IMR-90 (cell line): ENCODE results near the gene FRMD5. TPM values are rescaled to one million over a fixed set of nuclear protein-coding genes. Genes with fewer than 3 reads are reported as not detected.

ENCODE experiments used
- ATAC-seq: fragments of 200-7000 bp; cut with Tn5 transposase; 2 replicates; pipeline ENCODE4 v1.9.1; 2020; ENCODE audit warnings: low read depth, mild to moderate bottlenecking, moderate library complexity
- BruUV-seq: library from RNA; stranded (reverse); fragments of 400-500 nt; replicated peaks from 2 replicates; lab custom pipeline; 2021; lab: Mats Ljungman, UMichigan
- CTCF ChIA-PET: fragments of 300-600 bp; formaldehyde crosslinking; extraction: SDS; loops from one replicate; lab custom pipeline; 2021; ENCODE audit warnings: antibody characterized with exemption; lab: Yijun Ruan, JAX
- POLR2A ChIA-PET: fragments of 300-600 bp; sonication (Branson Sonifier 250); formaldehyde crosslinking; loops from one replicate; lab custom pipeline; 2022; ENCODE audit warnings: antibody characterized with exemption; ENCODE audit not compliant: unreplicated experiment; lab: Charles Lee
- DNase-seq: peaks from one replicate; pipeline ENCODE4 v3.0.0; 2013
- H2AFZ ChIP-seq: replicated peaks from 2 replicates; pipeline ENCODE3; 2013; ENCODE audit warnings: low read length, mild to moderate bottlenecking; ENCODE audit not compliant: poor library complexity
- H2AK5ac ChIP-seq: 2 replicates; pipeline ENCODE4 v1.6.1; 2013; ENCODE audit warnings: low read depth, low read length, inconsistent platforms
- H2AK9ac ChIP-seq: replicated peaks from 2 replicates; pipeline ENCODE3; 2013; ENCODE audit warnings: mild to moderate bottlenecking, low read depth, low read length, moderate library complexity; ENCODE audit not compliant: poor library complexity
- H2BK120ac ChIP-seq: 2 replicates; pipeline ENCODE4 v1.6.1; 2013; ENCODE audit warnings: low read depth, low read length, inconsistent platforms
- H2BK15ac ChIP-seq: 3 replicates; pipeline ENCODE4 v1.6.1; 2013; ENCODE audit warnings: low read depth, low read length, inconsistent platforms
- H2BK20ac ChIP-seq: 2 replicates; pipeline ENCODE4 v1.6.1; 2013; ENCODE audit warnings: low read depth, mild to moderate bottlenecking, inconsistent platforms, low read length, moderate library complexity
- H2BK5ac ChIP-seq: 2 replicates; pipeline ENCODE4 v1.6.1; 2013; ENCODE audit warnings: mild to moderate bottlenecking, low read depth, low read length, inconsistent platforms; ENCODE audit not compliant: poor library complexity, severe bottlenecking
- H3K14ac ChIP-seq: replicated peaks from 2 replicates; pipeline ENCODE4 v1.6.1; 2013; ENCODE audit warnings: low read depth, low read length, inconsistent platforms
- H3K18ac ChIP-seq: 2 replicates; pipeline ENCODE4 v1.6.1; 2013; ENCODE audit warnings: low read depth, low read length, control low read depth
- H3K23ac ChIP-seq: 2 replicates; pipeline ENCODE4 v1.6.1; 2013; ENCODE audit warnings: low read depth, low read length, inconsistent platforms
- H3K27ac ChIP-seq: 2 replicates; pipeline ENCODE4 v1.5.1; 2013; ENCODE audit warnings: mild to moderate bottlenecking, control low read depth, low read length; ENCODE audit not compliant: insufficient read depth
- H3K27me3 ChIP-seq: 2 replicates; pipeline ENCODE4 v1.6.1; 2013; ENCODE audit warnings: low read length; ENCODE audit not compliant: control insufficient read depth, insufficient read depth
- H3K36me3 ChIP-seq: 2 replicates; pipeline ENCODE4 v1.6.1; 2013; ENCODE audit warnings: low read length, mixed read lengths; ENCODE audit not compliant: control insufficient read depth, insufficient read depth
- H3K4ac ChIP-seq: 2 replicates; pipeline ENCODE4 v1.6.1; 2013; ENCODE audit warnings: low read depth, low read length, inconsistent platforms
- H3K4me1 ChIP-seq: 2 replicates; pipeline ENCODE4 v1.6.1; 2013; ENCODE audit warnings: low read length, mixed read lengths; ENCODE audit not compliant: control insufficient read depth, insufficient read depth
- H3K4me2 ChIP-seq: 2 replicates; pipeline ENCODE4 v1.6.1; 2013; ENCODE audit warnings: low read depth, mild to moderate bottlenecking, control low read depth, low read length, moderate library complexity
- H3K4me3 ChIP-seq: 2 replicates; pipeline ENCODE4 v1.5.1; 2013; ENCODE audit warnings: low read depth, mild to moderate bottlenecking, control low read depth, low read length, moderate library complexity; ENCODE audit not compliant: insufficient read depth
- H3K56ac ChIP-seq: 2 replicates; pipeline ENCODE4 v1.6.1; 2013; ENCODE audit warnings: low read length, inconsistent platforms; ENCODE audit not compliant: insufficient read depth; ENCODE audit errors: extremely low read depth
- H3K79me1 ChIP-seq, 2 experiments: 2 replicates each; pipeline ENCODE4 v1.6.1; 2013; ENCODE audit warnings: low read length in 2 of 2, inconsistent platforms in 1 of 2, low read depth in 1 of 2
- H3K9ac ChIP-seq: 2 replicates; pipeline ENCODE4 v1.6.1; 2013; ENCODE audit warnings: low read depth, low read length, control low read depth
- H3K9me1 ChIP-seq: 2 replicates; pipeline ENCODE4 v1.6.1; 2013; ENCODE audit warnings: low read length, inconsistent platforms; ENCODE audit not compliant: insufficient read depth
- H3K9me3 ChIP-seq: 2 replicates; pipeline ENCODE4 v1.6.1; 2013; ENCODE audit warnings: low read length; ENCODE audit not compliant: control insufficient read depth, insufficient read depth
- H4K20me1 ChIP-seq: 2 replicates; pipeline ENCODE4 v1.6.1; 2013; ENCODE audit warnings: low read length, inconsistent platforms; ENCODE audit not compliant: insufficient read depth
- H4K5ac ChIP-seq: 2 replicates; pipeline ENCODE4 v1.6.1; 2013; ENCODE audit warnings: mild to moderate bottlenecking, low read depth, low read length, control low read depth
- H4K8ac ChIP-seq, 2 experiments: 2 replicates each; pipeline ENCODE4 v1.6.1; 2013; ENCODE audit warnings: low read depth in 2 of 2, low read length in 2 of 2, control low read depth in 1 of 2, inconsistent platforms in 1 of 2
- H4K91ac ChIP-seq: 2 replicates; pipeline ENCODE4 v1.6.1; 2013; ENCODE audit warnings: low read depth, low read length, inconsistent platforms; ENCODE audit not compliant: insufficient read depth
- CHD1 ChIP-seq: IDR thresholded peaks from 2 replicates; pipeline ENCODE4 v1.6.1; 2012; ENCODE audit warnings: low read depth, low read length, improper control_type of control experiment
- MAFK ChIP-seq: IDR thresholded peaks from 2 replicates; pipeline ENCODE4 v1.6.1; 2012; ENCODE audit warnings: low read depth, low read length, improper control_type of control experiment
- WGBS, 2 experiments: methylation state at CpG; one replicate each; pipeline versions ENCODE4 v1.1.5 to v1.1.7; 2013; ENCODE audit warnings: missing lambda C conversion rate in 2 of 2; ENCODE audit not compliant: insufficient read length in 1 of 2; ENCODE audit errors: extremely low coverage in 2 of 2; 5-methylcytosine and 5-hydroxymethylcytosine counted together
- dilution Hi-C: fragments of 300-500 bp; cut with HindIII; formaldehyde crosslinking; loops from one replicate; pipeline ENCODE4 v1.14.3; 2018; ENCODE audit warnings: low sequenced_read_pairs; ENCODE audit not compliant: unreplicated experiment
- in situ Hi-C: fragments of 300-500 bp; cut with MboI; formaldehyde crosslinking; loops from 3 replicates; pipeline ENCODE4 v1.14.3; 2019; ENCODE audit warnings: low sequenced_read_pairs, inconsistent platforms, mixed read lengths
- intact Hi-C: fragments of 100-400 bp; cut with micrococcal nuclease; formaldehyde crosslinking; loops from 2 replicates; pipeline ENCODE4 v1.10.0; 2022
- polyA plus RNA-seq, 3 experiments: library from polyadenylated mRNA; depleted of rRNA; stranded (reverse); fragments of >200 nt; gene quantifications; 2 replicates each; pipeline ENCODE4 v1.2.3, GENCODE V29; 2012; ENCODE audit warnings: low replicate concordance in 1 of 3
- total RNA-seq: library from RNA; depleted of rRNA; stranded (reverse); fragments of >200 nt; gene quantifications from 2 replicates; pipeline ENCODE4 v1.2.3, GENCODE V29; 2012

Gene FRMD5
- total and polyA plus RNA-seq, 2 of the 4 experiments (the other 2 are of a cell fraction) = 4.1 to 5.4 TPM

- no peaks in the 10 kb centered on the region for H4K20me1 ChIP-seq
- POLR2A ChIA-PET = interaction anchor here (0.6 kb wide), 1 partner anchor 396 kb away, joined by 6 read pairs; no protein-coding TSS in a partner anchor
- H2AK5ac ChIP-seq = no peak overlapping the region
- no peaks in the 10 kb centered on the region for H3K9me3 ChIP-seq
- H4K91ac ChIP-seq = no peak overlapping the region
- no peak overlapping the region for H2BK20ac ChIP-seq
- H3K27ac ChIP-seq = no peak overlapping the region
- CTCF ChIA-PET = interaction anchor here (0.9 kb wide), 1 partner anchor 136 kb away, joined by 5 read pairs; no protein-coding TSS in a partner anchor
- no peak overlapping the region for H3K4me2 ChIP-seq
- BruUV-seq = no TSS peak
- no peak overlapping the region for H3K56ac ChIP-seq
- H2BK5ac ChIP-seq = no peak overlapping the region
- no peak overlapping the region for H3K9ac ChIP-seq
- no peak overlapping the region for H3K4ac ChIP-seq
- TF ChIP-seq CHD1 (no peak), MAFK (peak; percentile 27; the same call in 1 of the 2 replicates)
- in situ Hi-C loops (no loop called here), intact Hi-C loops (no loop called here), dilution Hi-C loops (no loop called here)
- H3K18ac ChIP-seq = no peak overlapping the region
- no peak overlapping the region for H2BK15ac ChIP-seq
- H3K9me1 ChIP-seq = peaks cover 11% of the 10 kb centered on the region; the same call in 1 of the 2 replicates
- no peak overlapping the region for H4K8ac ChIP-seq
- H3K36me3 ChIP-seq = no peaks in the 10 kb centered on the region
- no CpG with 5 or more reads among the region's 2 CpGs for whole genome bisulfite sequencing, 2 experiments
- no peaks in the 10 kb centered on the region for H3K79me1 ChIP-seq
- H2AK9ac ChIP-seq = no peak overlapping the region
- no peak overlapping the region for H2AFZ ChIP-seq
- no peaks in the 10 kb centered on the region for H3K27me3 ChIP-seq
- H4K5ac ChIP-seq = no peak overlapping the region
- H3K14ac ChIP-seq = no peak overlapping the region
- H2BK120ac ChIP-seq = no peak overlapping the region
- no peak overlapping the region for H3K23ac ChIP-seq
- ATAC-seq (peak; percentile 49), DNase-seq (peak; percentile 31)
- H3K4me3 ChIP-seq = no peak overlapping the region
- peaks cover 6% of the 10 kb centered on the region; the same call in 1 of the 2 replicates for H3K4me1 ChIP-seq
Measured at GRCh38 chr15:43930079-43930478, 265.0 kb downstream of the FRMD5 start.
